Right lobe of liver (tissue), 4 donors: ENCODE measurements around the gene SCYGR8.

Experiments
- POLR2A ChIP-seq: fragments of 450-650 bp; IDR thresholded peaks from one replicate; pipeline ENCODE4 v1.6.1; 2017; ENCODE audit warnings: antibody characterized with exemption, mild to moderate bottlenecking
- TF ChIP-seq, protein P1 (sequence below), 4 donors: fragments of 200-600 bp in 3 of 4; fragments of 450-650 bp in 1 of 4; IDR thresholded peaks; one replicate each; pipeline versions ENCODE4 v1.5.1 to v1.8.0; 2016 to 2022; ENCODE audit warnings: antibody characterized with exemption in 4 of 4, mild to moderate bottlenecking in 2 of 4
- donor health status: DM: no; HTN: no; CAD: no.
- donor health status: DM: no; HTN: no; CAD: no.
- donor health status: DM: no; HTN: yes; CAD: no.

DNA sequence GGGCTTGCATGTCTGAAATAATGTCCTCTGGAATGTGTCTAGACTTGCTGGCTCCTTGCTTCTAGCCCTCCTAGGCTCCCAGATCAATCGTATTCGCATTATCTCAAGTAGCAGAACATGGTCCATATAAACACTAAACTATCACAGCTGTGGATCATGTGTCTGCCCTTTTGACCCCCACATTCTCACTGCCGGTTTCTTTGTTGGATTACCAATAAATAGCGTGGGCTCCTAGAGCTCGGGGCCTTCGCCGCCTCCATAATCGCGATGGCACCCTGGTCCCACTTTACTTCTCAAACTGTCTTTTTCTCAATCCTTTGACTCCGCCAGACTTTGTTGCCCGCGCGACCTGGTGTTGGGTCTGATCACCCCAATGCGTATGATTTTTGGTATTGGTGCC lies 6.3 kb upstream of the SCYGR8 start:
- TF ChIP-seq, protein P1, sequence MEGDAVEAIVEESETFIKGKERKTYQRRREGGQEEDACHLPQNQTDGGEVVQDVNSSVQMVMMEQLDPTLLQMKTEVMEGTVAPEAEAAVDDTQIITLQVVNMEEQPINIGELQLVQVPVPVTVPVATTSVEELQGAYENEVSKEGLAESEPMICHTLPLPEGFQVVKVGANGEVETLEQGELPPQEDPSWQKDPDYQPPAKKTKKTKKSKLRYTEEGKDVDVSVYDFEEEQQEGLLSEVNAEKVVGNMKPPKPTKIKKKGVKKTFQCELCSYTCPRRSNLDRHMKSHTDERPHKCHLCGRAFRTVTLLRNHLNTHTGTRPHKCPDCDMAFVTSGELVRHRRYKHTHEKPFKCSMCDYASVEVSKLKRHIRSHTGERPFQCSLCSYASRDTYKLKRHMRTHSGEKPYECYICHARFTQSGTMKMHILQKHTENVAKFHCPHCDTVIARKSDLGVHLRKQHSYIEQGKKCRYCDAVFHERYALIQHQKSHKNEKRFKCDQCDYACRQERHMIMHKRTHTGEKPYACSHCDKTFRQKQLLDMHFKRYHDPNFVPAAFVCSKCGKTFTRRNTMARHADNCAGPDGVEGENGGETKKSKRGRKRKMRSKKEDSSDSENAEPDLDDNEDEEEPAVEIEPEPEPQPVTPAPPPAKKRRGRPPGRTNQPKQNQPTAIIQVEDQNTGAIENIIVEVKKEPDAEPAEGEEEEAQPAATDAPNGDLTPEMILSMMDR (IDR thresholded peaks at IDR 0.05) = no peak
- no peak for TF ChIP-seq POLR2A
